ENCODE data around the gene MYO15B. TPM values are rescaled to one million over a fixed set of nuclear protein-coding genes. Genes with fewer than 3 reads are reported as not detected.

MYO15B gene
- total and polyA plus RNA-seq, 2 donors (not counting 3 experiments of a cell fraction or from before 2014, with no cell fraction given), result 10.2 to 87.8 TPM

DNA sequence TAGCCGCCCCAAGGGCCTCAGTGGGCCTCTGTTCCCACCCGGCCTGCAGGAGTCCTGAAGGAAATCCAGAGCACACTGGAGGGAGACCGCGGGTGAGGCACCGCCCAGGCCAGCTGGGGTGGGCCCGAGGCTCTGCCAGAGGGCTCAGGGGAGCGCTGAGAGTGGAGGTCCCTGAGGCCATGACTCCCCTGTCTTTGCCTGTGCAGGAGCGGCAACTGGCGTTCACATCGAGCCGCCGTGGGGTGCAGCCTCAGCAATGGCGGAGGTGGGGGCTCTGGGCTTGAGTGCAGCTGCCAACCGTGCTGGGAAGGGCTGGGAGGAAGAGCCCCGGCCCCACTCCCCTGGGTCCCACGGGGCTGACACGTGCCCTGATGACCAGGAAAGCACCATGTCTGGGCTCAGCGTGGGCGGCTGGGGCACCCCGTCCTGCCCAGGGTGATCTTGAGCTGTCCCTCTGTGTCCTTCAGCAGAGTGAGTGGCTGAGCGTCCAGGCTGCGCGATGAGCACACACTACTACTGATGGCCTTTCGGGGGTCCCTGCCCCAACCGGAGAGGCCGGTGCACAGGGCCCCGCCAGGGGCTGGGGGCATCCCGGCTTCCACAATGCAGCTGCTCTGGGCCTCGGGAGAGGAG lies 13.1 kb upstream of the MYO15B start:
- no peak overlapping the region for H3K27ac ChIP-seq (ENCODE audit: insufficient read depth, low read depth, low read length)
- POLR2A ChIA-PET, result no interaction called here
- no peak for TF ChIP-seq POLR2AphosphoS5 (IDR thresholded peaks at IDR 0.05; ENCODE audit: insufficient read depth, low read depth, low read length)
- no peak for TF ChIP-seq JUN (IDR thresholded peaks at IDR 0.05; ENCODE audit: borderline replicate concordance, insufficient read depth, insufficient read length, low read depth)
- no peak for TF ChIP-seq FOS (IDR thresholded peaks at IDR 0.05; ENCODE audit: borderline replicate concordance, insufficient read depth, low read length)
- no peak for TF ChIP-seq MYC (IDR thresholded peaks at IDR 0.05; ENCODE audit: low read depth, low read length)
- no peak overlapping the region for H2AFZ ChIP-seq (ENCODE audit: low read depth, low read length)
- FAIRE-seq (no peak), DNase-seq (ENCODE audit: low read depth, low spot score) (no peak)
- H3K9me3 ChIP-seq (replicated peaks; ENCODE audit: control insufficient read depth, insufficient read depth, low read length), result no peaks in the 10 kb centered on the region
- no peaks in the 10 kb centered on the region for H4K20me1 ChIP-seq (replicated peaks; ENCODE audit: control insufficient read depth, extremely low read depth, insufficient read depth, low read length)
- H3K9me1 ChIP-seq (replicated peaks; ENCODE audit: control insufficient read depth, extremely low read depth, insufficient read depth, low read length), result no peaks in the 10 kb centered on the region
- no peaks in the 10 kb centered on the region for H3K79me2 ChIP-seq (ENCODE audit: control insufficient read depth, insufficient read depth, low read length)
- no peaks in the 10 kb centered on the region for H3K27me3 ChIP-seq (ENCODE audit: control insufficient read depth in 2 of 2, insufficient read depth in 2 of 2, low read length in 2 of 2)
- intact Hi-C loops (cut with micrococcal nuclease) (no loop called here), dilution Hi-C loops (cut with MboI; ENCODE audit: extremely low pct_ligation_motif_present, low sequenced_read_pairs) (no loop called here)
- H3K4me1 ChIP-seq (ENCODE audit: control insufficient read depth, extremely low read depth, insufficient read depth, low read length), result peaks cover 9% of the 10 kb centered on the region
- H3K4me3 ChIP-seq (replicated peaks in 1 of 3; ENCODE audit: insufficient read depth in 1 of 3, low read depth in 1 of 3, low read length in 3 of 3), result no peak overlapping the region
- no TSS peak for BruUV-seq (replicated peaks)
- CTCF ChIA-PET, result no interaction called here
- no peak overlapping the region for H3K9ac ChIP-seq (replicated peaks; ENCODE audit: extremely low read depth, insufficient read depth, low read length)
- no peaks in the 10 kb centered on the region for H3K36me3 ChIP-seq (ENCODE audit: control insufficient read depth in 2 of 2, extremely low read depth in 1 of 2, insufficient read depth in 2 of 2, low read length in 2 of 2)
- H3K4me2 ChIP-seq (ENCODE audit: insufficient read depth, low read length), result no peak overlapping the region

- Histone ChIP-seq H2AFZ (ENCODE audit: low read depth, low read length) (no peak overlapping the region), H4K20me1 (replicated peaks; ENCODE audit: control insufficient read depth, extremely low read depth, insufficient read depth, low read length) (no peaks in the 10 kb centered on the region), H3K36me3 (ENCODE audit: control insufficient read depth in 2 of 2, extremely low read depth in 1 of 2, insufficient read depth in 2 of 2, low read length in 2 of 2) (no peaks in the 10 kb centered on the region), H3K4me1 (ENCODE audit: control insufficient read depth, extremely low read depth, insufficient read depth, low read length) (peaks cover 9% of the 10 kb centered on the region), H3K27ac (ENCODE audit: insufficient read depth, low read depth, low read length) (no peak overlapping the region), H3K4me2 (ENCODE audit: insufficient read depth, low read length) (no peak overlapping the region), H3K27me3 (ENCODE audit: control insufficient read depth in 2 of 2, insufficient read depth in 2 of 2, low read length in 2 of 2) (no peaks in the 10 kb centered on the region), H3K4me3 (replicated peaks in 1 of 3; ENCODE audit: insufficient read depth in 1 of 3, low read depth in 1 of 3, low read length in 3 of 3) (no peak overlapping the region), H3K9me1 (replicated peaks; ENCODE audit: control insufficient read depth, extremely low read depth, insufficient read depth, low read length) (no peaks in the 10 kb centered on the region), H3K9me3 (replicated peaks; ENCODE audit: control insufficient read depth, insufficient read depth, low read length) (no peaks in the 10 kb centered on the region), H3K9ac (replicated peaks; ENCODE audit: extremely low read depth, insufficient read depth, low read length) (no peak overlapping the region), H3K79me2 (ENCODE audit: control insufficient read depth, insufficient read depth, low read length) (no peaks in the 10 kb centered on the region)
- TF ChIP-seq JUN (IDR thresholded peaks at IDR 0.05; ENCODE audit: borderline replicate concordance, insufficient read depth, insufficient read length, low read depth), result no peak
- TF ChIP-seq CTCF (IDR thresholded peaks at IDR 0.05; ENCODE audit: extremely low read depth in 1 of 2, insufficient read depth in 1 of 2, low read depth in 1 of 2, low read length in 2 of 2), result no peak
- TF ChIP-seq POLR2AphosphoS5 (IDR thresholded peaks at IDR 0.05; ENCODE audit: insufficient read depth, low read depth, low read length), result no peak
- no peak for TF ChIP-seq MYC (IDR thresholded peaks at IDR 0.05; ENCODE audit: low read depth, low read length)
- no peak for TF ChIP-seq GATA2 (IDR thresholded peaks at IDR 0.05; ENCODE audit: insufficient read depth, insufficient read length, low read depth, low read length)
- TF ChIP-seq, protein P1, sequence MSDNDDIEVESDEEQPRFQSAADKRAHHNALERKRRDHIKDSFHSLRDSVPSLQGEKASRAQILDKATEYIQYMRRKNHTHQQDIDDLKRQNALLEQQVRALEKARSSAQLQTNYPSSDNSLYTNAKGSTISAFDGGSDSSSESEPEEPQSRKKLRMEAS (IDR thresholded peaks at IDR 0.05; ENCODE audit: insufficient read depth, insufficient read length), result no peak
- no peak for TF ChIP-seq EZH2 (IDR thresholded peaks at IDR 0.05; ENCODE audit: borderline replicate concordance, low read depth, low read length, severe bottlenecking)
- no peak for TF ChIP-seq POLR2A (IDR thresholded peaks at IDR 0.05; ENCODE audit: low read depth, low read length)
- no peak for TF ChIP-seq FOS (IDR thresholded peaks at IDR 0.05; ENCODE audit: borderline replicate concordance, insufficient read depth, low read length)
- no TSS peak for BruUV-seq (replicated peaks)
- DNase-seq (ENCODE audit: low read depth, low spot score) (no peak), FAIRE-seq (no peak)
- POLR2A ChIA-PET, result no interaction called here
- intact Hi-C loops (cut with micrococcal nuclease) (no loop called here), dilution Hi-C loops (cut with MboI; ENCODE audit: extremely low pct_ligation_motif_present, low sequenced_read_pairs) (no loop called here)
- CTCF ChIA-PET, result no interaction called here
Measured at GRCh38 chr17:75575197-75575596, 12.4 kb upstream of the MYO15B start.
